VCaP (cell line): ENCODE measurements around the gene ADGRV1.

ENCODE experiments used
- H3K27ac ChIP-seq: fragments of 450-650 bp; 2 replicates; pipeline ENCODE4 v1.5.1; 2017
- CTCF ChIP-seq: fragments of 450-650 bp; conservative IDR thresholded peaks from 2 replicates; pipeline ENCODE4 v1.5.1; 2017; ENCODE audit warnings: mild to moderate bottlenecking, moderate library complexity

Gene ADGRV1

GRCh38 chr5:91137647-91138046 lies 579.0 kb downstream of the ADGRV1 start:
- TF ChIP-seq CTCF = no peak
- H3K27ac ChIP-seq = no peak overlapping the region

GRCh38 chr5:91139572-91140200 lies 581.1 kb downstream of the ADGRV1 start:
- peak overlapping the region; percentile 56 for H3K27ac ChIP-seq
- TF ChIP-seq CTCF = no peak

GRCh38 chr5:91140657-91141056 lies 582.1 kb downstream of the ADGRV1 start:
- peak overlapping the region; percentile 56; the same call in 1 of the 2 replicates for H3K27ac ChIP-seq
- no peak for TF ChIP-seq CTCF

GRCh38 chr5:91141642-91142041 lies 583.0 kb downstream of the ADGRV1 start:
- no peak for TF ChIP-seq CTCF
- H3K27ac ChIP-seq = no peak overlapping the region

- H3K27ac ChIP-seq = no peak overlapping the region
- TF ChIP-seq CTCF = no peak
These were observed 583.8 kb downstream of the ADGRV1 start for GRCh38 chr5:91142386-91142785.

- no peak for TF ChIP-seq CTCF
These were observed 584.2 kb downstream of the ADGRV1 start for GRCh38 chr5:91142819-91143218.

GRCh38 chr5:91143840-91144239 lies 585.2 kb downstream of the ADGRV1 start:
- no peak overlapping the region for H3K27ac ChIP-seq
- TF ChIP-seq CTCF = no peak

More at GRCh38 chr5:91142819-91143218, 584.2 kb downstream of the ADGRV1 start:
- H3K27ac ChIP-seq = no peak overlapping the region
